WTC11 (cell line): ENCODE results near the gene EP400.

Experiments used
- CREM ChIP-seq: sonication (generic); formaldehyde crosslinking; IDR thresholded peaks from 2 replicates; pipeline ENCODE4 v1.8.1; 2022; ENCODE audit warnings: mild to moderate bottlenecking, missing genetic modification reagents, moderate library complexity
- FOXJ3 ChIP-seq: sonication (generic); formaldehyde crosslinking; IDR thresholded peaks from 2 replicates; pipeline ENCODE4 v1.9.0; 2021; ENCODE audit warnings: missing genetic modification reagents, mild to moderate bottlenecking, borderline replicate concordance
- FOXP1 ChIP-seq: sonication (generic); formaldehyde crosslinking; IDR thresholded peaks from 2 replicates; pipeline ENCODE4 v1.8.0; 2022; ENCODE audit warnings: missing genetic modification reagents, mild to moderate bottlenecking, moderate library complexity, borderline replicate concordance
- TCF7 ChIP-seq: sonication (generic); formaldehyde crosslinking; IDR thresholded peaks from 2 replicates; pipeline ENCODE4 v1.8.0; 2022; ENCODE audit warnings: mild to moderate bottlenecking, low read depth, missing genetic modification reagents, moderate library complexity
- ZNF219 ChIP-seq: sonication (generic); formaldehyde crosslinking; IDR thresholded peaks from 2 replicates; pipeline ENCODE4 v1.8.0; 2023; ENCODE audit warnings: missing genetic modification reagents, mild to moderate bottlenecking, borderline replicate concordance
- TF ChIP-seq, protein P1 (sequence below): sonication (generic); formaldehyde crosslinking; IDR thresholded peaks from 2 replicates; pipeline ENCODE4 v1.8.0; 2022; ENCODE audit warnings: mild to moderate bottlenecking, missing genetic modification reagents
- TF ChIP-seq, protein P2 (sequence below): fragments of 200-600 bp; IDR thresholded peaks from 2 replicates; pipeline ENCODE4 v1.8.0; 2022; ENCODE audit warnings: antibody characterized with exemption
- TF ChIP-seq, protein P3 (sequence below): sonication (generic); formaldehyde crosslinking; IDR thresholded peaks from 2 replicates; pipeline ENCODE4 v1.8.1; 2023; ENCODE audit warnings: mild to moderate bottlenecking, moderate library complexity, missing genetic modification reagents
- TF ChIP-seq, protein P4 (sequence below): sonication (generic); formaldehyde crosslinking; IDR thresholded peaks from 2 replicates; pipeline ENCODE4 v1.8.1; 2022; ENCODE audit warnings: low read depth, missing genetic modification reagents, borderline replicate concordance

DNA sequence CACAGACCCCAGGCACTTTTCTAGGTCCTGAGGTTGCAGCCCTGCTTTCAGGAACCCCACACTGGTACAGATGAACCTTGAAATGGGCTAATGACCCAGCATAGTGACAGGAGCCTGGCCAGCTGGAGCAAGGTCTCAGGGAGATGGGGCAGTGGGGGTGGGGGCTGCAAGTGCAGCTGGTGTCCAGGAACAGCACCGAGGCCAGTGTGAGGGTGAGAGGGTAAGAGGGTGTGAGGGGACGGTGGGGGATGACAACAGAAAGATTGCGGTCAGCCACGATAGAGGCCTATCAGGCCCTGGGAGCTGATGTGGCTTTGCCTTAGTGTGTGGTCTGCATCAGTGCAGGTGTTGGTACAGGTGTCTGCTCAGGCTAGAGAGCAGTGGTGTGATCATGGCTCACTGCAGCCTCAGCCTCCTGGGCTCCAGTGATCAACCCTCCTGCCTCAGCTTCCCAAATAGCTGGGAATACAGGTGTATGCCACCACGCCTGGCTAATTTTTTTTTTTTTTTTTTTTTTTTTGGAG lies 59.7 kb downstream of the EP400 start:
- TF ChIP-seq, protein P1, sequence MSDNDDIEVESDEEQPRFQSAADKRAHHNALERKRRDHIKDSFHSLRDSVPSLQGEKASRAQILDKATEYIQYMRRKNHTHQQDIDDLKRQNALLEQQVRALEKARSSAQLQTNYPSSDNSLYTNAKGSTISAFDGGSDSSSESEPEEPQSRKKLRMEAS (CRISPR knock-in tag) = no peak
- TF ChIP-seq, protein P2, sequence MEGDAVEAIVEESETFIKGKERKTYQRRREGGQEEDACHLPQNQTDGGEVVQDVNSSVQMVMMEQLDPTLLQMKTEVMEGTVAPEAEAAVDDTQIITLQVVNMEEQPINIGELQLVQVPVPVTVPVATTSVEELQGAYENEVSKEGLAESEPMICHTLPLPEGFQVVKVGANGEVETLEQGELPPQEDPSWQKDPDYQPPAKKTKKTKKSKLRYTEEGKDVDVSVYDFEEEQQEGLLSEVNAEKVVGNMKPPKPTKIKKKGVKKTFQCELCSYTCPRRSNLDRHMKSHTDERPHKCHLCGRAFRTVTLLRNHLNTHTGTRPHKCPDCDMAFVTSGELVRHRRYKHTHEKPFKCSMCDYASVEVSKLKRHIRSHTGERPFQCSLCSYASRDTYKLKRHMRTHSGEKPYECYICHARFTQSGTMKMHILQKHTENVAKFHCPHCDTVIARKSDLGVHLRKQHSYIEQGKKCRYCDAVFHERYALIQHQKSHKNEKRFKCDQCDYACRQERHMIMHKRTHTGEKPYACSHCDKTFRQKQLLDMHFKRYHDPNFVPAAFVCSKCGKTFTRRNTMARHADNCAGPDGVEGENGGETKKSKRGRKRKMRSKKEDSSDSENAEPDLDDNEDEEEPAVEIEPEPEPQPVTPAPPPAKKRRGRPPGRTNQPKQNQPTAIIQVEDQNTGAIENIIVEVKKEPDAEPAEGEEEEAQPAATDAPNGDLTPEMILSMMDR = no peak
- TF ChIP-seq ZNF219 (CRISPR knock-in tag) (no peak), FOXP1 (CRISPR knock-in tag) (no peak), TCF7 (CRISPR knock-in tag) (no peak), FOXJ3 (CRISPR knock-in tag) (no peak), CREM (CRISPR knock-in tag) (no peak)
- TF ChIP-seq, protein P3, sequence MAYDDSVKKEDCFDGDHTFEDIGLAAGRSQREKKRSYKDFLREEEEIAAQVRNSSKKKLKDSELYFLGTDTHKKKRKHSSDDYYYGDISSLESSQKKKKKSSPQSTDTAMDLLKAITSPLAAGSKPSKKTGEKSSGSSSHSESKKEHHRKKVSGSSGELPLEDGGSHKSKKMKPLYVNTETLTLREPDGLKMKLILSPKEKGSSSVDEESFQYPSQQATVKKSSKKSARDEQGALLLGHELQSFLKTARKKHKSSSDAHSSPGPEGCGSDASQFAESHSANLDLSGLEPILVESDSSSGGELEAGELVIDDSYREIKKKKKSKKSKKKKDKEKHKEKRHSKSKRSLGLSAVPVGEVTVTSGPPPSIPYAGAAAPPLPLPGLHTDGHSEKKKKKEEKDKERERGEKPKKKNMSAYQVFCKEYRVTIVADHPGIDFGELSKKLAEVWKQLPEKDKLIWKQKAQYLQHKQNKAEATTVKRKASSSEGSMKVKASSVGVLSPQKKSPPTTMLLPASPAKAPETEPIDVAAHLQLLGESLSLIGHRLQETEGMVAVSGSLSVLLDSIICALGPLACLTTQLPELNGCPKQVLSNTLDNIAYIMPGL (CRISPR knock-in tag) = no peak
- TF ChIP-seq, protein P4, sequence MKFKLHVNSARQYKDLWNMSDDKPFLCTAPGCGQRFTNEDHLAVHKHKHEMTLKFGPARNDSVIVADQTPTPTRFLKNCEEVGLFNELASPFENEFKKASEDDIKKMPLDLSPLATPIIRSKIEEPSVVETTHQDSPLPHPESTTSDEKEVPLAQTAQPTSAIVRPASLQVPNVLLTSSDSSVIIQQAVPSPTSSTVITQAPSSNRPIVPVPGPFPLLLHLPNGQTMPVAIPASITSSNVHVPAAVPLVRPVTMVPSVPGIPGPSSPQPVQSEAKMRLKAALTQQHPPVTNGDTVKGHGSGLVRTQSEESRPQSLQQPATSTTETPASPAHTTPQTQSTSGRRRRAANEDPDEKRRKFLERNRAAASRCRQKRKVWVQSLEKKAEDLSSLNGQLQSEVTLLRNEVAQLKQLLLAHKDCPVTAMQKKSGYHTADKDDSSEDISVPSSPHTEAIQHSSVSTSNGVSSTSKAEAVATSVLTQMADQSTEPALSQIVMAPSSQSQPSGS = no peak
